Retina (tissue), 1 donor: ENCODE data around the gene PTPRQ.
"Not testable (repeated sequence)": the region's sequence is repeated elsewhere in the genome, so short reads cannot be mapped to it uniquely, and the experiment has no call there.

Experiments
- DNase-seq: peaks from one replicate; pipeline ENCODE4 v3.0.0-alpha.2; 2016

PTPRQ gene

DNA sequence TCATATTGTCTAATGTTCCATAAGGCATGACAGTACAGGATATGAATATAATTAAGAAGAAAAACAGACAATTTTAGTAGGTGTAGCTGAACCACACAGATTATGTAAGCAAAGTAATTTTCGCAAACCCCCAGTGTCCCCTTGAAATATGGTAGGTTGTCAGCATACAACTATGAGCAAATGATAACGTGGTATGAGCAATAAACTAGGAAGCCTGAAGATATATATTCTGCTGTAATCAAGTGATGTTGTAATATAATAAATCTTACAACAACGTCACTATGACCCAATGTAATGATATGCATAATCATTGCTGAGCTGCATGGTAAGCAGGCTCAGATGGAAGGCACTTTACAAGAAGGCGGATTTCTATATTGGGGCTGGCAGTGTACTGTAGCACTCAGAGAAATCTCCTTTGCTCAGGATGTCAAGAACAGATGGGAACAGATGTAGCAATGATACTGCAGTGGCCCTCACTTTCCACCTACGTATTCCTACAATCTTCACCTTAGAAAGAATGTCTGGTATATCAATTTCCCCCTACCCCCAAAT is 215.6 kb downstream of the PTPRQ start:
- DNase-seq = no peak

DNA sequence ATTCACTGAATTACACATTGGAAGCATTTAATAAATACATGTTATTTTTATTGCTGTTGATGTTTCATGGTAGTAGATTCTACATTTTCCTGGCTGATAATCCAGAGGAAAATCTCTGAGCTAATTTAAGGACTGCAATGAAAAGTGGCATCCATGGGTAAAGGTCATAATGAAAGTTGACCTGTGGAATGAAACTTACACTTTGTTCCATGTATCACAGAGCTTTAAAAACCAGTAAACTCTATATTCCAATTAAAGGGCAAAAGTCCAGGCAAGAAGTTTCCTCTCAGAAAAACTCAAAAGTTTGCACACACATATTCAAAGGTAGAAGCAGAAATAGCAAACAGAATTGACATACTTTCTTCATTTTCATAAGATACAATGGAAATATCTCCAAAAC is 218.6 kb downstream of the PTPRQ start:
- no peak for DNase-seq

DNA sequence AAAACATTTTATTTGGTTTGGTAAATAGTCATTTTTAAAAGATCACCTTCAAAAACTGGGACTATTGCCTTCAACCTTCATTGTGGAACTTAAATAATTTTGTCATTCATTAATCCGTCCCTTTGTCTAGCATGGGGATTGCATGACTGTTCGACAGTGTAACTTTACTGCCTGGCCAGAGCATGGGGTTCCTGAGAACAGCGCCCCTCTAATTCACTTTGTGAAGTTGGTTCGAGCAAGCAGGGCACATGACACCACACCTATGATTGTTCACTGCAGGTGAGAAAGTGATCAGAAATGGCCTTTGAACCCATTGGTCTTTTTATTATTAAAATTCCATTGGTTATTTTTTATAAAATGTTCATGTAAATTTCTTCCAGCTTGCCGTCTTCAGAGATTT is 226.2 kb downstream of the PTPRQ start:
- DNase-seq = no peak

DNA sequence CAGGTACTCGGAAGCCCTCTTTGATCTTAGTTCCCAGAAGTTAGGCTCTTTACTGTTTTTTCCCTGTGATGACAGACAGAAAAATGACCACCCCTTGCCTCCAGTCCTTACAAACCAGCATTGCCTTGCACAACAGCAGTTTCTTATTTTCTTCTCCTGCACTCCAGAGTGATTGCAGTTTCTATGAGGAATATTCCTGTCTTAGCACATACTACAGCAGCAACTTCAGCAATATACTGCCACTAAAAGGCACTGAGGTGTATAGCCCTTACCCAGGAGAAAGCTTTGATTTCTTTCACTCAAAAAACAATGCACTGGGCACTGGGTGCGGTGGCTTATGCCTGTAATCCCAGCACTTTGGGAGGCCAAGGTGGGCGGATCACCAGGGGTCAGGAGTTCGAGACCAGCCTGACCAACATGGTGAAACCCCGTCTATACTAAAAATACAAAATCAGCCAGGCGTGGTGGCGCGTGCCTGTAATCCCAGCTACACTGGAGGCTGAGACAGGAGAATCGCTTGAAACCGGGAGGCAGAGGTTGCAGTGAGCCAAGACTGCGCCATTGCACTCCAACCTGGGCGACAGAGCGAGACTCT is 232.1 kb downstream of the PTPRQ start:
- not testable (repeated sequence) for DNase-seq

DNA sequence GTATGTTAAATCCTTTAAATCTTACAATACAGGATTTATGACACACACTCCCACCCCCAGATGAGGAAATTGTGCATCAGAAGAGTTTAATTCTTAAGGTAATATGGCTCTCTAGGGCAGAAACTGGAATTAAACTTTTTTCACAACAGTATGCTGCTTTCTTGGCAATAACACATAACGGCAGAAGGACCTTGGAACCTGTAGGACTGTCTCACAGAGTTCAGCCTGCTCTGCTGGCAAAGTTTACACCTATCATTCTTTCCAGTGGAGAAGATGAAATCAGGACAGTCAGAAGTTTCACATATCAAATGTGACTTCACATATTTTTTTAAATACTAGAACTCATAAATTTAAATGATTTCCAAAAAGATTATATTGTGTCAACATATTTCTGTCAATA is 232.8 kb downstream of the PTPRQ start:
- DNase-seq = no peak

- no peak for DNase-seq
Observed at GRCh38 chr12:80677994-80678393, 234.0 kb downstream of the PTPRQ start.

DNA sequence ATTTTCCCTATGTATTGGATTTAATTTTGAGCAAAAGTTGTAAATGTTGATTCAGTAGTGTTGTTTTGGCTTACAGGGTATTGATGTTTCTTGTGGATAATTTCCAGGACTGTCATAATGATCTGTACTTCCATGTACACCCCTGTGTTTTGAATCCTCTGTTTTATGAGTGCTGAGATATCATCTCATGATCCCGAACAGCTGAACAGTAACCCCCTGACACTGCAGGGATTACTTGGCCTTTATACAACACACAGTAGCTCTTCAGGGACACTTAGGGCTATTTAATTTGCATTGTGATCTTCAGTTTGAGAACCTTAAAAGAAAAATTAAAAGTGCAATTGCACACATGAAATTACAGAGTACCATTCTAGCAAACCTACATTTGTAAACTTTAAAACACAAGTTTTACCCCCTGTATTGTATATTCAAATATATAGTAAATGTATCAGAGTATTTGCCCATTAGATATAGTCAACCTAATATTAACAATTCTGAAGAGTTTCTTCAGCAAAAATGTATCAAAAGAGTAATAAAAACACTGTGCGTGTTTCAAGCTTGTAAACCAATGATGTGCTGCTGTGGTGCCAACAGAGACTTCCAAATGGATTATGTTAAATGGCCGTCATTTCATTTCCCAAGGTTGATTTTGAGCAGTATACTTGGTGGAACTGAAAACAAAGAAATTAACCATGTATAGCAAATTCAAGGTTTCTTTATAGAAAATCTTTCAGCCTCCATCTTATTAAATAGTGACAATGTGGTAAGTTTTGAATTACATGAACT is 235.5 kb downstream of the PTPRQ start:
- no peak for DNase-seq

DNA sequence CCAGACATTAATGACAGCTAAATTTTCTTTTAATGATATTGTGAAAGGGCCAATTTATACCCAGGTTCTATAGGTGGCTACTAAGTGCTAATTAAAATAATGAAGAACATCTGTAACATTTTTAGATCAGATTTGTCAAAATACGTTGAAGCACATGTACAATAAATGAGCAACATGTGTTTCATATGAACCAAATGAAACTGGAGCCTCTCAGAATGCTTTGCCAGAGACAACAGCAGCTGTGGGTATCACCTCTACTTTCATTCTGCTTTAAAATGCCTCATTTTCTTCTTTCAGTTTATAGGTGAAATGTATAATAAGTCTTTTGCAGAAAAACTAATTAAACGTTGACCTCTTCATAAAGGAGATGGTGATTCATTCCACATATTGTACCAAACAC is 237.3 kb downstream of the PTPRQ start:
- no peak for DNase-seq

GRCh38 chr12:80681786-80682185 is 237.8 kb downstream of the PTPRQ start:
- no peak for DNase-seq

GRCh38 chr12:80684077-80684495 is 240.1 kb downstream of the PTPRQ start:
- no peak for DNase-seq

GRCh38 chr12:80690090-80690489 is 246.1 kb downstream of the PTPRQ start:
- no peak for DNase-seq

- no peak for DNase-seq
Observed at GRCh38 chr12:80690513-80690912, 246.5 kb downstream of the PTPRQ start.

DNA sequence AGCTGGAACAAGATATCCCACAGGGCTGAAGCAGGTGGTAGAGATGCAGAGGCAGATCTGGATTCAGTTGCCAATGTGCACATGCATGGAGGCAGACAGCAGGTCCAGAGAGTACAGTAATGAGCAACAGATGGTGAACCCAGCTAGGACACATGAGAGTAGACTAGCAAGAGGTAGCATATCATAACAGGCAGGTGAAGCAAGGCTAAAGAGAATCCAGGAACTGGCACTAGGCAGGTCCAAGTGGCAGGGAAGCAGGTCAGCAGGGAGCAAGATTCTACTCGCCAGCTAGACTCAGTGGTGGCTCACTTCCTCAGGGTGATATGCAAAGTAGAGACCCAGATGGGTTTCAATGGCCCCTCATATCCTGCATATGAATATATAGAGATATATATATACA is 248.1 kb downstream of the PTPRQ start:
- DNase-seq = no peak

- DNase-seq = no peak
Observed at GRCh38 chr12:80697270-80697887, 253.3 kb downstream of the PTPRQ start.

DNA sequence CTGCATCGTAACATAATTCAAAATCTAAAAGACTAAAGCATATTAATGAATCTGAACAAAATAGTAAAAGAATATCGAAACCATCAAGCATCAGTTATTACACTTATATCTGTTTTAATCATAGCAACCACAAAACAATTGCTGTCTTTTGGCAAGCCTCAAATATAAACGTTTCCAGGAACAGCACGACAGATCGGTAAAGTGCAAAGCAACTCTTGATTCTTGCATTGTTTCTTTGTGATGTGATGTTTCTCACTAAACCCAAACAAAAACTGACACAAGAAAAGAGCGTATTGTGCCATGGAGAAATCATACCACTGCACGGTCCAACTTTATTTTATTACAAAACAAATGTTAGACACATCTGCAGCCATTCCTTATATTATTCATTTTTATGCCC is 254.2 kb downstream of the PTPRQ start:
- no peak for DNase-seq

DNA sequence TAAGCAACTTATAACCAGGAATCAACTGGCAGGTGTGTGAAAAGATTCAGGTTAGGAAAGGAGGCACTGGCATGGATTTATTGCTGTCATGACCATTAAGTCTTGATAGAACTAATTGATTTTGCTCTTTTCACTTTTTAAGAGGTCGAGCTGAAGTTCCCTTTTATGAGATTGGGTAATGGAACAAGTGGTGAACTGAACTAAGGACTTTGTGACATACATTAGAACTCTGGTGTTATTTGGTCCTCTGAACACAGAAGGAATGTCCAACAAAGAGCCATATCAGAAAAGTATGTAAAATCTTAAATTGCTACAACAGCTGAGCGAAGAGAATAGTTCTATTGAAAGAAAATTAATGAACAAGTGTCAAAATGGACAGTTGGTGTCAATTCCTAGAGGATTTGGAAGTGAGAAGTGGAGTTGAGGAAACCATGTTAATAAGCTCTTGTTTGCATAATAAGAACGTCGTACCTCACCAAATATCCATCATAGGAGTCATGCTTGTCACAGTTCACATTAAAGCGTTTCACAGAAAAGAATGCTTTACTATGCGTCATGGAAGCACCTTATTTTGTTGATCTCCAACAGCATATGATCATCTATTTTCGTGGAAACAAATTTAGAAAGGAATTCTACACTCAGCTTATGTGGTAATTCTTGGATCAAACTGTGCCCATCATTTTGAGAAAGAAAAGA is 255.0 kb downstream of the PTPRQ start:
- no peak for DNase-seq

GRCh38 chr12:80700327-80700726 is 256.3 kb downstream of the PTPRQ start:
- no peak for DNase-seq

DNA sequence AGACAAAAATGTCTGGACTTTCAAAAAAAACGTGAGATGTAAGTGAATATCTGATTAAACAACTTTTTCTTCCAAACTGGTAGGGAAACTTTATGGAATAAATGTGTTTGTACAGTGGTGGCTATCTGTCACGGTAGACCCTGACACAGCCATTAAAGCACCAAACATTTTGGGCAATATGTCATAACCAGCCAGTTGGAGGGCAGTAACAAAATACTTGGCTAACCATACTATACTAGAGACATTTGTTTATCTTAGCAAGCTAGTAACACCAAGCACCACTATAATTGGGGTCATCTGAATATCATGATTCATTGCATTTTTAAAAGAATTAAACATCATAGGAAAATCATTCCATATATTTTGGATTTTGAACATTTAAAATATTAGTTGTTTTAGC is 257.4 kb downstream of the PTPRQ start:
- no peak for DNase-seq

DNA sequence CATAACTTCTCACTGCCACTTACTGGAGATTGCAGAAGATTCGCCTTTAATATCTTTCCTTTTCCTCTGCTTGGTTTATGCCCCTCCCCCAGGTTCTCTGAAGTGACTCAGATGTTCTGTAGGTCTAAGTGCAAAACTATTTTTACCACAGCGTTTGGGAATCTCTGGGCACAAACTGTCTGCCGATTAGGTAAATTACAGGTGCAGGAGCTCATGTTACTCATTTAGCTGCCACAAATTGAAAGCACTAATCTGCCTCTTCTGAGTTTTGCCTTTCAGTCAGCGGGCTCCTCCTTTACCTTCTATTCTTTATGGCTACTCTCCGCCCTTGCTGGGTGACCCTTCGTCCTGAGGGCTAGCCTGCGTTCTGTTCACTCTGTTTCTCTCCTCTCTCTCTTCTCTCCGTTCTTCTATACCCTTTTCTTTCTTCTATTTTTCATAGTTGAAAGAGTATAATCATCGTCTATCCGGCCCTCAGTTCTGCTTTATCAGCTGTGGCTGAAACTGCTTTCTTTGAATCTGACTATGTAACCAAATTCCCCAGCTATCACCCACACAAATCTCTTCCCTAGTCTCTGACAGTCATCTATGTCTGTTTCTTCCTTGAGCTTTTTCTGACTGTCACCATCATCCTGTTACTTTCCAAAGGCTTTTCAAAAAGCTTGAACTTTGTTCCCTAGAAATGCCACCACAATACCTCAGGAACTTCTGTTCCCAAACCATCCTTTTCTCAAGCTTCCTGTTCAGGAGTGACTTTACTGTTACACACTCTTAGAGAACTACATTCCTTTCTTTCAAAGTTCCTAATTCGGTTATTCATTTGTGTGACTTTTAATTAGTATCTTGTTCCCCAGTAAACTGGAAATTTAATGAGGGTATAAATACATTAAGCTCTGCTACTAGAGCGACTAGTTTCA is 259.1 kb downstream of the PTPRQ start:
- DNase-seq = no peak

DNA sequence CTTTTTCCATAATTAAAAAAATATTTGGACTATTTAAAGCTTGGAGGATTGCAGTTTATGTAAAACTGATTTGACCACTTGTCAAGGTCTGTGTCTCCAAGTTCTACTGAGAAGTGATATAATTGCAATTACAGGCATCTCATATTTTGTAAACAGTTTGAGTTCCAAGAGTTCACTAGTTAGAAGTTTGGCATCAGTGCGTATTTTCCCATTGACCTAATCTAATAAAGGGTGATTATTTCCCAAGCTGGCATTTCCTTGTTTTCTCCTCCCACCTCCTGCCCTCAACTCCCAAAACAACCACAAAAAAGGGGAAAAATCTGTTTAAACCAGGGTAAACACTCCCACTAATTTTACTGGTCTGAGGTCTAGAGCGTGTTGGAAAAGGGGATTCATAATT is 260.4 kb downstream of the PTPRQ start:
- DNase-seq = no peak

DNA sequence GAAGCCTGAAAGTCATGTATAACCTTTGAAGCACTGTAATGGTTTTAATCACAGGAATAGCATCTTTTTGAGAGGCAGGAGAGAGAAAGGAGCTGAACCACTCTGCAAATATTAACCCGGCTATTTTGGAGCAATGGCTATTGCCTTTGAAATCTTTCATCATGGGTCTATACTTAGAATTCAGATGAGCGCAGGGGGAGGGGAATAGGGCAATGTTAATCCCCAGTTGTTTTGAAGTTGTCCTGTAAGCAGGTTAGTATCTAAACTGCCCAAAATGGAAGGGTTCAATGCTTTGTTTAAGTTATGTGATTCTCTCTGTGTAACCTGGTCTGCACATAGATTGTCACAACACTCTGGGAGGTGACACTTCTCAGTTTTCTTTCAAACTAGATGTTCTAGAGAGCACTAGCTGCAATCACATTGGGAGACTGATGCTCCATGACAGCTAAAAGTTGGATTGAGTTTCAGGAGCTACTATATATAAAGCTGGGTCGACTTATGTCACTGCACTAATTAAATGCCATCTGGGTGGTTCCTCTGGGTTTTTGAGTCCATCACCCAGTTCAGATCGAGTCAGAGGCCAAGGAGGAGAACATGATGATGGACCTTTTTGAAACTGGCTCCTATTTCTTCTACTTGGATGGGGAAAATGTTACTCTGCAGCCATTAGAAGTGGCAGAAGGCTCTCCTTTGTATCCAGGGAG is 263.2 kb downstream of the PTPRQ start, which contains the start of gene MYF6:
MYF6 (plus strand) TSS at position 509 of the 704 bp plus-strand sequence; CDS start at position 595, 86 bp downstream.
- DNase-seq = no peak
